Mesenchymal stem cell (in vitro differentiated cells and primary cell): ENCODE measurements around the gene C19orf47.

ENCODE experiments used
- DNase-seq: peaks from one replicate; pipeline ENCODE4 v3.0.0-alpha.2; 2013
- H2AFZ ChIP-seq: one replicate; pipeline ENCODE4 v1.6.1; 2013; ENCODE audit warnings: low read depth, mild to moderate bottlenecking, control low read depth, inconsistent platforms, low read length, moderate library complexity
- H2AK5ac ChIP-seq: 2 replicates; pipeline ENCODE4 v1.6.1; 2013; ENCODE audit warnings: low read length, moderate library complexity, mild to moderate bottlenecking, inconsistent platforms; ENCODE audit not compliant: severe bottlenecking
- H2BK120ac ChIP-seq: one replicate; pipeline ENCODE4 v1.6.1; 2013; ENCODE audit warnings: low read depth, mild to moderate bottlenecking, inconsistent platforms, low read length, moderate library complexity
- H2BK12ac ChIP-seq, 2 experiments: one replicate each; pipeline ENCODE4 v1.6.1; 2013; ENCODE audit warnings: inconsistent platforms in 2 of 2, low read length in 2 of 2, mild to moderate bottlenecking in 2 of 2, moderate library complexity in 2 of 2, control low read depth in 1 of 2
- H2BK15ac ChIP-seq: one replicate; pipeline ENCODE4 v1.6.1; 2013; ENCODE audit warnings: mild to moderate bottlenecking, low read depth, inconsistent platforms; ENCODE audit not compliant: poor library complexity, severe bottlenecking
- H2BK5ac ChIP-seq: 2 replicates; pipeline ENCODE4 v1.6.1; 2013; ENCODE audit warnings: low read depth, mild to moderate bottlenecking, low read length, control low read depth, inconsistent platforms; ENCODE audit not compliant: poor library complexity, severe bottlenecking
- H3K14ac ChIP-seq, 2 experiments: one replicate each; pipeline ENCODE4 v1.6.1; 2013; ENCODE audit warnings: inconsistent platforms in 2 of 2, low read length in 2 of 2, control low read depth in 1 of 2, mild to moderate bottlenecking in 1 of 2, moderate library complexity in 1 of 2
- H3K18ac ChIP-seq, 2 experiments: one replicate each; pipeline ENCODE4 v1.6.1; 2013; ENCODE audit warnings: inconsistent platforms in 2 of 2, low read length in 2 of 2, control low read depth in 1 of 2, low read depth in 1 of 2, mild to moderate bottlenecking in 1 of 2
- H3K23ac ChIP-seq, 2 experiments: one replicate each; pipeline ENCODE4 v1.6.1; 2013; ENCODE audit warnings: inconsistent platforms in 2 of 2, low read length in 2 of 2, mild to moderate bottlenecking in 2 of 2, moderate library complexity in 2 of 2, control low read depth in 1 of 2
- H3K27ac ChIP-seq: 2 replicates; pipeline ENCODE4 v1.5.1; 2013; ENCODE audit warnings: mild to moderate bottlenecking, moderate library complexity, low read length, control low read depth, inconsistent platforms; ENCODE audit not compliant: poor library complexity, severe bottlenecking
- H3K27me3 ChIP-seq, 2 experiments: 2 replicates each; pipeline versions ENCODE4 v1.6.1 to v1.7.0; 2013; ENCODE audit warnings: low read length in 2 of 2, mild to moderate bottlenecking in 2 of 2, moderate library complexity in 2 of 2, control low read depth in 1 of 2, inconsistent platforms in 1 of 2; ENCODE audit not compliant: control insufficient read depth in 1 of 2, insufficient read depth in 1 of 2
- H3K36me3 ChIP-seq, 2 experiments: 2 replicates each; pipeline versions ENCODE4 v1.6.1 to v1.7.0; 2013; ENCODE audit warnings: low read length in 2 of 2, control low read depth in 1 of 2, inconsistent platforms in 1 of 2, low read depth in 1 of 2, mild to moderate bottlenecking in 1 of 2; ENCODE audit not compliant: insufficient read depth in 2 of 2, control insufficient read depth in 1 of 2
- H3K4ac ChIP-seq, 2 experiments: one replicate each; pipeline ENCODE4 v1.6.1; 2013; ENCODE audit warnings: inconsistent platforms in 2 of 2, low read length in 2 of 2, mild to moderate bottlenecking in 2 of 2, moderate library complexity in 2 of 2, control low read depth in 1 of 2, low read depth in 1 of 2
- H3K4me1 ChIP-seq: 2 replicates; pipeline ENCODE4 v1.6.1; 2013; ENCODE audit warnings: low read depth, low read length, control low read depth; ENCODE audit not compliant: control insufficient read depth, insufficient read depth
- H3K4me2 ChIP-seq: 2 replicates; pipeline ENCODE4 v1.6.1; 2013; ENCODE audit warnings: low read length, mild to moderate bottlenecking, inconsistent platforms; ENCODE audit not compliant: poor library complexity, severe bottlenecking
- H3K4me3 ChIP-seq, 2 experiments: 2 replicates each; pipeline versions ENCODE4 v1.5.1 to v1.7.0; 2013; ENCODE audit warnings: low read length in 2 of 2, mild to moderate bottlenecking in 2 of 2, control low read depth in 1 of 2, low read depth in 1 of 2; ENCODE audit not compliant: insufficient read depth in 1 of 2
- H3K79me1 ChIP-seq: replicated peaks from 2 replicates; pipeline ENCODE4 v1.6.1; 2013; ENCODE audit warnings: mild to moderate bottlenecking, control low read depth, low read length, inconsistent platforms; ENCODE audit not compliant: poor library complexity, severe bottlenecking
- H3K9ac ChIP-seq: 2 replicates; pipeline ENCODE4 v1.7.0; 2013; ENCODE audit warnings: mild to moderate bottlenecking, low read length, moderate library complexity
- H3K9me3 ChIP-seq: 2 replicates; pipeline ENCODE4 v1.7.0; 2013; ENCODE audit warnings: mild to moderate bottlenecking, low read length; ENCODE audit not compliant: control insufficient read depth
- H4K8ac ChIP-seq: one replicate; pipeline ENCODE4 v1.6.1; 2013; ENCODE audit warnings: inconsistent platforms, mild to moderate bottlenecking, low read length, moderate library complexity
- H4K91ac ChIP-seq: one replicate; pipeline ENCODE4 v1.6.1; 2013; ENCODE audit warnings: mild to moderate bottlenecking, low read length, inconsistent platforms
- WGBS: methylation state at CpG from one replicate; pipeline ENCODE4 v1.1.7; 2013; ENCODE audit warnings: mixed read lengths; 5-methylcytosine and 5-hydroxymethylcytosine counted together

Gene C19orf47

DNA sequence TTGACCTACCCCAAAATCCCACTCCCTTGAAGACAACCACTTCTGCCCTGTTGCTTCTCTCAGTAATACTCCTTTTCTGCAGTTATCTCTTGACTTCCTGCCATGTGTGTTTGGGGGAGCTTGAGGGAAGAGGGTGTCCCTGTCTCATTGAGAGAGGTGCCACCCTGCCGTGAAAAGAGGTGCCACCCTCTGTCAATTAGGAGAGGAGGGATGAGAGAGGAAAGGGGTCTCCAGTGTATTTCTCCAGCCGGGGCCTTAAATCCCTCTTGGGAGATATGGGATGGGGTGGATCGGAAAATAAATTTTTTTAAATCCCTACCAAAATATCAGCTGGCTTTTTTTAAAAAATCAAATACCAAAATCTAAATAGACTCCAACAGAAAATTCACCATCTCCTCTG is 16.8 kb upstream of the C19orf47 start:
- no peak overlapping the region for H4K91ac ChIP-seq
- H2AK5ac ChIP-seq = no peak overlapping the region
- peaks cover 29% of the 10 kb centered on the region for H3K79me1 ChIP-seq
- H2BK15ac ChIP-seq = no peak overlapping the region
- H3K9me3 ChIP-seq = no peaks in the 10 kb centered on the region
- no peak overlapping the region for H3K18ac ChIP-seq
- no peak overlapping the region for H3K4me3 ChIP-seq
- peaks cover 23 to 50% of the 10 kb centered on the region in 2 experiments for H3K36me3 ChIP-seq
- no peak overlapping the region for H3K14ac ChIP-seq
- no peak overlapping the region for H4K8ac ChIP-seq
- H3K4me2 ChIP-seq = no peak overlapping the region
- WGBS = 90% methylated on average over 2 of the region's 3 CpGs
- no peak overlapping the region for H2BK120ac ChIP-seq
- H2BK12ac ChIP-seq = no peak overlapping the region
- no peak overlapping the region for H3K23ac ChIP-seq
- H2BK5ac ChIP-seq = no peak overlapping the region
- peaks cover 30% of the 10 kb centered on the region for H3K4me1 ChIP-seq
- no peak overlapping the region for H2AFZ ChIP-seq
- DNase-seq = no peak
- no peaks in the 10 kb centered on the region for H3K27me3 ChIP-seq
- H3K27ac ChIP-seq = no peak overlapping the region
- H3K4ac ChIP-seq = no peak overlapping the region
- peak overlapping the region; percentile 53 for H3K9ac ChIP-seq

DNA sequence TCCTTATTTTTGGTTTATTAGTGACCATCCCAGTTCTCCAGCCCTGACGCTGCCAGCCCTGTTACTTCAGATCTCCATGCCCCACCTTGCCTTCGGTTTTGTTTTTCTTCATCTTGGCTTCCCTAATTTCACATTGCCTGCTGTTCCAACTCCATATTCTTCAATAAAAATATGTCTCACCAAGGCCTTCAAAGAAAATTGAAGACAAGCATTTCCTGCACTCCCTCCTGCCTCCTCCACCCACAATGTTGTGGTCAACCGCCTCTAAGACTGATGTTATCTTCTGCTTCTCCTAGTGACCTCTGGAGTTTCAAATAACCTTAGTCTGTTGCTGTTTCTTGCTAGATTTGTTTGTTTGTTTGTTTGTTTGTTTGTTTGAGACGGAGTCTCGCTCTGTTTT is 14.9 kb upstream of the C19orf47 start:
- H3K4ac ChIP-seq = no peak overlapping the region
- H4K91ac ChIP-seq = no peak overlapping the region
- no peak overlapping the region for H3K14ac ChIP-seq
- H2AK5ac ChIP-seq = no peak overlapping the region
- no peaks in the 10 kb centered on the region for H3K27me3 ChIP-seq
- H2BK5ac ChIP-seq = no peak overlapping the region
- H3K9ac ChIP-seq = no peak overlapping the region
- H3K27ac ChIP-seq = no peak overlapping the region
- peaks cover 21 to 39% of the 10 kb centered on the region in 2 experiments for H3K36me3 ChIP-seq
- H3K79me1 ChIP-seq = peaks cover 31% of the 10 kb centered on the region
- 77% methylated on average over 4 of the region's 5 CpGs for WGBS
- H3K18ac ChIP-seq = no peak overlapping the region
- peaks cover 28% of the 10 kb centered on the region for H3K4me1 ChIP-seq
- no peak overlapping the region for H2BK15ac ChIP-seq
- DNase-seq = no peak
- H3K23ac ChIP-seq = no peak overlapping the region
- no peak overlapping the region for H2AFZ ChIP-seq
- no peak overlapping the region for H2BK120ac ChIP-seq
- no peak overlapping the region for H3K4me3 ChIP-seq
- H4K8ac ChIP-seq = no peak overlapping the region
- H3K9me3 ChIP-seq = no peaks in the 10 kb centered on the region
- H3K4me2 ChIP-seq = no peak overlapping the region
- no peak overlapping the region for H2BK12ac ChIP-seq

GRCh38 chr19:40362160-40362559 is 14.0 kb upstream of the C19orf47 start:
- 100% methylated on average over 2 of the region's 3 CpGs for WGBS
- Histone ChIP-seq H3K14ac (no peak overlapping the region), H2BK120ac (no peak overlapping the region), H3K27ac (no peak overlapping the region), H3K18ac (no peak overlapping the region), H3K4me1 (peaks cover 21% of the 10 kb centered on the region), H4K8ac (no peak overlapping the region), H2BK5ac (no peak overlapping the region), H3K4ac (no peak overlapping the region), H3K27me3 (no peaks in the 10 kb centered on the region), H4K91ac (no peak overlapping the region), H3K9ac (no peak overlapping the region), H2BK12ac (no peak overlapping the region), H3K23ac (no peak overlapping the region), H3K79me1 (peaks cover 25% of the 10 kb centered on the region), H3K4me2 (no peak overlapping the region), H3K36me3 (peaks cover 15 to 29% of the 10 kb centered on the region in 2 experiments), H2AFZ (no peak overlapping the region), H3K9me3 (no peaks in the 10 kb centered on the region), H2AK5ac (no peak overlapping the region), H3K4me3 (no peak overlapping the region), H2BK15ac (no peak overlapping the region)
- DNase-seq = no peak

- H3K23ac ChIP-seq = no peak overlapping the region
- no peak overlapping the region for H4K8ac ChIP-seq
- no peak overlapping the region for H3K18ac ChIP-seq
- no peak overlapping the region for H3K9ac ChIP-seq
- H3K4me1 ChIP-seq = peaks cover 9% of the 10 kb centered on the region
- WGBS = 94% methylated on average over 12 of the region's 12 CpGs
- no peak overlapping the region for H2BK15ac ChIP-seq
- no peak overlapping the region for H4K91ac ChIP-seq
- H2AFZ ChIP-seq = no peak overlapping the region
- H3K4ac ChIP-seq = no peak overlapping the region
- H3K14ac ChIP-seq = no peak overlapping the region
- H3K79me1 ChIP-seq = peaks cover 33% of the 10 kb centered on the region
- H3K4me2 ChIP-seq = no peak overlapping the region
- no peaks in the 10 kb centered on the region for H3K9me3 ChIP-seq
- no peak overlapping the region for H3K4me3 ChIP-seq
- no peak overlapping the region for H2AK5ac ChIP-seq
- peak; percentile 33 for DNase-seq
- no peaks in the 10 kb centered on the region for H3K27me3 ChIP-seq
- H2BK12ac ChIP-seq = no peak overlapping the region
- no peak overlapping the region for H2BK5ac ChIP-seq
- H3K27ac ChIP-seq = no peak overlapping the region
- peaks cover 16 to 19% of the 10 kb centered on the region in 2 experiments for H3K36me3 ChIP-seq
- H2BK120ac ChIP-seq = no peak overlapping the region
These were observed 12.6 kb upstream of the C19orf47 start for GRCh38 chr19:40360708-40361241.
